Ascending aorta (tissue), 2 donors: ENCODE results near the gene BTBD1. TPM values are rescaled to one million over a fixed set of nuclear protein-coding genes. Genes with fewer than 3 reads are reported as not detected.
"Not testable (repeated sequence)": the region's sequence is repeated elsewhere in the genome, so short reads cannot be mapped to it uniquely, and the experiment has no call there.

Source experiments
- DNase-seq, 2 donors: peaks; one replicate each; pipeline ENCODE4 v3.0.0-alpha.2; 2019; ENCODE audit warnings: low spot score in 2 of 2
- H3K27ac ChIP-seq, 2 donors: fragments of 200-600 bp; sonication (generic); one replicate each; pipeline ENCODE4 v1.5.1; 2016 to 2017; ENCODE audit warnings: mild to moderate bottlenecking in 1 of 2
- H3K27me3 ChIP-seq: fragments of 200-600 bp; sonication (generic); one replicate; pipeline ENCODE4 v1.5.1; 2017
- H3K36me3 ChIP-seq, 2 donors: fragments of 200-600 bp; sonication (generic); one replicate each; pipeline ENCODE4 v1.5.1; 2016
- H3K4me1 ChIP-seq, 2 donors: fragments of 200-600 bp; sonication (generic); one replicate each; pipeline ENCODE4 v1.5.1; 2016 to 2017; ENCODE audit warnings: mild to moderate bottlenecking in 1 of 2
- H3K4me3 ChIP-seq, 2 donors: fragments of 200-600 bp; sonication (generic); one replicate each; pipeline ENCODE4 v1.5.1; 2016 to 2017; ENCODE audit warnings: mild to moderate bottlenecking in 1 of 2
- H3K9me3 ChIP-seq, 2 donors: fragments of 200-600 bp; sonication (generic); one replicate each; pipeline ENCODE4 v1.5.1; 2016
- intact Hi-C: fragments of 100-400 bp; cut with DNase I; formaldehyde crosslinking; loops from one replicate; pipeline ENCODE4 v1.15.1; 2023
- total RNA-seq: library from RNA; depleted of rRNA; stranded (reverse); fragments of >200 nt; gene quantifications from one replicate; pipeline ENCODE4 v1.1.0, GENCODE V29; 2016
- TF ChIP-seq, protein P1 (sequence below), 3 experiments: fragments of 200-600 bp in 2 of 3; fragments of 450-650 bp in 1 of 3; sonication (generic) in 2 of 3; IDR thresholded peaks; one replicate each; pipeline ENCODE4 v1.5.1; 2016 to 2019; ENCODE audit warnings: antibody characterized with exemption in 3 of 3, mild to moderate bottlenecking in 1 of 3, moderate library complexity in 1 of 3

BTBD1 gene
- total RNA-seq, 1 donor from 2014 or later: 63.9 TPM

DNA sequence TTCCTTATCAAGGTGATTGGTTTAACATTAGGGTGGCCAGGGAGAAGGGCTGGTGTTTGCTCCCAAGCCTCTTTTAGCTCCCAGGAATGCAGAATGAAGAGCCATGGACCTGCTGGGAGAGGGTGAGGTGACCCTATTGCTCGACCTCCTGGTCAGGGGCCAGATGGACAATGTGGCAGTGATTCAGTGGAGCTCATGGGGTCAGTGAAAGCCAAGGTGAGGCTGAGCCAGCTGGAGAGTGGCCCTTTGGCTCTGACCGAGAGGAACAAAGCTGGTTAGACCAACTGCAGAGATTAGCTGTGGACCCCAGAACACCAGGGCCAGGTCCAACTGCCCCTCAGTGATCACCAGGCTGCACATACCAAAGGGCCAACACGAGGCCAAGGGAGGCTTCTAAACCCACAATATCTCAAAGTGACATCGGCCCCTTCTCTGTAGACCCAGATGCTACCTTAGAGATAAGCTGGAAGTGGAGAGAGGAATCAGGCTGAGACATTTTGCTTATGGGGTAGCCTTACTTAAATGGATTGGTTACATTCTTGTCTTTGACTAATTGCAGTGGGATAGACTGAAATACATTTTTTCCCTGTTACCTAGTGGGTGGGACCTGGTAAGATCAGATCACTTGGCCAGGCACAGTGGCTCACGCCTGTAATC, 15.8 kb upstream of the BTBD1 start:
- intact Hi-C loops: no loop called here
- Histone ChIP-seq H3K36me3 (no peaks in the 10 kb centered on the region), H3K4me3 (no peak overlapping the region), H3K9me3 (no peaks in the 10 kb centered on the region), H3K27ac (no peak overlapping the region), H3K27me3 (no peaks in the 10 kb centered on the region), H3K4me1 (no peaks in the 10 kb centered on the region)
- DNase-seq: no peak
- TF ChIP-seq, protein P1, sequence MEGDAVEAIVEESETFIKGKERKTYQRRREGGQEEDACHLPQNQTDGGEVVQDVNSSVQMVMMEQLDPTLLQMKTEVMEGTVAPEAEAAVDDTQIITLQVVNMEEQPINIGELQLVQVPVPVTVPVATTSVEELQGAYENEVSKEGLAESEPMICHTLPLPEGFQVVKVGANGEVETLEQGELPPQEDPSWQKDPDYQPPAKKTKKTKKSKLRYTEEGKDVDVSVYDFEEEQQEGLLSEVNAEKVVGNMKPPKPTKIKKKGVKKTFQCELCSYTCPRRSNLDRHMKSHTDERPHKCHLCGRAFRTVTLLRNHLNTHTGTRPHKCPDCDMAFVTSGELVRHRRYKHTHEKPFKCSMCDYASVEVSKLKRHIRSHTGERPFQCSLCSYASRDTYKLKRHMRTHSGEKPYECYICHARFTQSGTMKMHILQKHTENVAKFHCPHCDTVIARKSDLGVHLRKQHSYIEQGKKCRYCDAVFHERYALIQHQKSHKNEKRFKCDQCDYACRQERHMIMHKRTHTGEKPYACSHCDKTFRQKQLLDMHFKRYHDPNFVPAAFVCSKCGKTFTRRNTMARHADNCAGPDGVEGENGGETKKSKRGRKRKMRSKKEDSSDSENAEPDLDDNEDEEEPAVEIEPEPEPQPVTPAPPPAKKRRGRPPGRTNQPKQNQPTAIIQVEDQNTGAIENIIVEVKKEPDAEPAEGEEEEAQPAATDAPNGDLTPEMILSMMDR (IDR thresholded peaks at IDR 0.05): no peak

- H3K4me3 ChIP-seq: no peak overlapping the region
- no peaks in the 10 kb centered on the region for H3K9me3 ChIP-seq
- DNase-seq: no peak
- intact Hi-C loops: no loop called here
- no peaks in the 10 kb centered on the region for H3K27me3 ChIP-seq
- no peaks in the 10 kb centered on the region for H3K4me1 ChIP-seq
- H3K36me3 ChIP-seq: no peaks in the 10 kb centered on the region
- TF ChIP-seq, protein P1 (IDR thresholded peaks at IDR 0.05): no peak
- H3K27ac ChIP-seq: no peak overlapping the region
Measured at GRCh38 chr15:83081256-83082014, 14.4 kb upstream of the BTBD1 start.

- no peak for DNase-seq
- Histone ChIP-seq H3K27me3 (no peaks in the 10 kb centered on the region), H3K9me3 (peaks cover 0 to under 1% of the 10 kb centered on the region in 2 donors), H3K4me3 (no peak overlapping the region), H3K27ac (no peak overlapping the region), H3K36me3 (no peaks in the 10 kb centered on the region), H3K4me1 (no peaks in the 10 kb centered on the region)
- intact Hi-C loops: no loop called here
- TF ChIP-seq, protein P1 (IDR thresholded peaks at IDR 0.05): no peak
Measured at GRCh38 chr15:83078712-83079111, 11.7 kb upstream of the BTBD1 start.

- Histone ChIP-seq H3K27me3 (no peaks in the 10 kb centered on the region), H3K4me3 (no peak overlapping the region), H3K36me3 (no peaks in the 10 kb centered on the region), H3K4me1 (no peaks in the 10 kb centered on the region), H3K27ac (no peak overlapping the region), H3K9me3 (peaks cover 3 to 9% of the 10 kb centered on the region in 2 donors)
- TF ChIP-seq, protein P1 (IDR thresholded peaks at IDR 0.05): no peak
- intact Hi-C loops: no loop called here
- no peak for DNase-seq
Measured at GRCh38 chr15:83077491-83078230, 10.6 kb upstream of the BTBD1 start.

DNA sequence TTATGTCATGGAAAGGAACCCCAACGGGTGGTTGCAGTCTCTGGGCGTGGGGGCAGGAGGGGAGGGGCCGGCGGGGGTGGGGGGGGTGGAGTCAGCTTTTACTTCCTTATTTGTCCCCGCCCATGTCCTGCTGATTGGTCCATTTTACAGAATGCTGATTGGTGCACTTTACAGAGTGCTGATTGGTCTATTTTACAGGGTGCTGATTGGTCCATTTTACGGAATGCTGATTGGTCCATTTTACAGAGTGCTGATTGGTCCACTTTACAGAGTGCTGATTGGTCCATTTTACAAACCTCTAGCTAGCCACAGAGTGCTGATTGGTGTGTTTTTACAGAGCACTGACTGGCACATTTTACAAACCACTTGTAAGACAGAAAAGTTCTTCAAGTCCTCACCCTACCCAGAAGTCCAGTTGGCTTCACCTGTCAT, 2.2 kb upstream of the BTBD1 start:
- H3K9me3 ChIP-seq, H3K27ac ChIP-seq, DNase-seq, H3K36me3 ChIP-seq, H3K27me3 ChIP-seq, H3K4me3 ChIP-seq: not testable (repeated sequence)
- intact Hi-C loops: loop anchor here (5.0 kb wide), 1 partner anchor 262 kb away; the partner anchor contains the start of genes FSD2 and WHAMM
- peaks cover 9 to 17% of the 10 kb centered on the region in 2 donors for H3K4me1 ChIP-seq
